Measurements from ENCODE around the gene CRB3. TPM values are rescaled to one million over a fixed set of nuclear protein-coding genes. Genes with fewer than 3 reads are reported as not detected.
"Not testable (repeated sequence)": the region's sequence is repeated elsewhere in the genome, so short reads cannot be mapped to it uniquely, and the experiment has no call there.

The CRB3 gene
- total RNA-seq, 1 experiment from 2014 or later: not detected

DNA sequence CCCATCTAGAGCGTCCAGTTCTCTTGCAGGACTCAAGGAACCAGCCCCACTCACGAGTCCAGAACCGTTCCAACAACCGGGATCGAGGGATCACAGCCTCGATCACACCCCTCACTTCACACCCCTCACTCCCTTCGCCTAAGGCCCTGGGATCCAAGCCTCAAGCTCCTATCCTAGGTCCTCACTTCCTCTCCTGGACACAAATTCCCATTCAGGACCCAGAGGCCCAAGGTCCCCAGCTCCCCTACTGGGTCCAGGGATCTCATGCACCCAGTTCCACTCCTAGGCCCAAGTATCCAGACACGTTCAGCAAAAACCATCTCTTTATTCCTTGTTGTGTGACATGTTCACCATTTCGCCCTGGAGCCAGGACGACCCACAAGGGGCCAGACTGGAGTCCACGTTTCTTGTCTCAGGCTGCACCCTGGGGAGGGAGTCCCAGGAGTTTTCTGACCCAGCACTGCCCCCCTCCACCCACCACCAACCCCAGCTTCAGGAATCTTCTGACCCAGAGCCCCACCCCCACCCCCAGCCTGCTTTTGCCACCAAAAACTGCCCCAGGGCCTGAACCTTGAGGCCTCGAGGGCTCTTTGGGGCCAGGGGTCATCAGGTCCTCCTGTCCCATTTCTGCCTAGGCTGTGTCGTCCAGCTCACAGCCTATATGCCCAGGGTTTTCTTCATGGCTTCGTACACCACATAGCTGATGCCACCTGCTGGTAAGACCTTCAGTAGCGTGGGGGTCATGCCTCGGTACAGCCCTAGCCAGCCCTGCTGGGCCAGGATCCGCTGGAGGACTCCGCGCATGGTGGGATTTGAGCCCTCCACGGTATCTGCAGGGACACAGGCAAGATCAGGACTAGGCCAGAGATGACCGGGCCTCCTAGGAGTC is 38.1 kb upstream of the CRB3 start:
- peaks cover 7% of the 10 kb centered on the region for H3K27me3 ChIP-seq (replicated peaks)
- H3K27ac ChIP-seq: 0 out of 2 replicates have a peak overlapping the region, but pooled peaks have one; percentile 6
- no peaks in the 10 kb centered on the region for H3K9me3 ChIP-seq (replicated peaks)
- DNase-seq (ENCODE audit: low read depth in 1 of 2, low spot score in 2 of 2): no peak
- peaks cover 30% of the 10 kb centered on the region for H3K36me3 ChIP-seq
- peaks cover 12% of the 10 kb centered on the region for H3K4me1 ChIP-seq (replicated peaks)
- H3K4me3 ChIP-seq: no peak overlapping the region

DNA sequence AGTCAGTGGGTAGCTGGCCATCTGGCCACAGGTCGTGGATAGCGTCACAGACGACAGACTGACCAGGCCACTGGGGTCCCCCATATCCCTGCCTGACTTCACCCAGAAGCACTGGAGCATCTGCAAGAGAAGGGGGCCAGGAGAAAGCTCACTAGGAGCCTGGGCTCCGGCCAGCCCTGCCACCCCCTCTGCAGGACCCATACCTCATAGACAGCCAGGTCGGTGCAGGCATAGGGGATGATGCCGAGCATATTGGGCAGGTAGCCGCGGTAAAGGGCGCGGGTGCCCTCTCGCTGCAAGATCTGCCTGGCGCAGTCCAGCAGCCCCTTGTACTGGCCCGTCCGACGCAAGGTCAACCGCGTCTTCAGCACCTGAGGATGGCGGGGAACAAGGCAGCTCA is 36.9 kb upstream of the CRB3 start:
- Histone ChIP-seq H3K4me1 (replicated peaks) (peaks cover 12% of the 10 kb centered on the region), H3K36me3 (peaks cover 18% of the 10 kb centered on the region), H3K9me3 (replicated peaks) (no peaks in the 10 kb centered on the region), H3K27ac (no peak overlapping the region), H3K27me3 (replicated peaks) (peaks cover 7% of the 10 kb centered on the region), H3K4me3 (no peak overlapping the region)
- no peak for DNase-seq (ENCODE audit: low read depth in 1 of 2, low spot score in 2 of 2)

DNA sequence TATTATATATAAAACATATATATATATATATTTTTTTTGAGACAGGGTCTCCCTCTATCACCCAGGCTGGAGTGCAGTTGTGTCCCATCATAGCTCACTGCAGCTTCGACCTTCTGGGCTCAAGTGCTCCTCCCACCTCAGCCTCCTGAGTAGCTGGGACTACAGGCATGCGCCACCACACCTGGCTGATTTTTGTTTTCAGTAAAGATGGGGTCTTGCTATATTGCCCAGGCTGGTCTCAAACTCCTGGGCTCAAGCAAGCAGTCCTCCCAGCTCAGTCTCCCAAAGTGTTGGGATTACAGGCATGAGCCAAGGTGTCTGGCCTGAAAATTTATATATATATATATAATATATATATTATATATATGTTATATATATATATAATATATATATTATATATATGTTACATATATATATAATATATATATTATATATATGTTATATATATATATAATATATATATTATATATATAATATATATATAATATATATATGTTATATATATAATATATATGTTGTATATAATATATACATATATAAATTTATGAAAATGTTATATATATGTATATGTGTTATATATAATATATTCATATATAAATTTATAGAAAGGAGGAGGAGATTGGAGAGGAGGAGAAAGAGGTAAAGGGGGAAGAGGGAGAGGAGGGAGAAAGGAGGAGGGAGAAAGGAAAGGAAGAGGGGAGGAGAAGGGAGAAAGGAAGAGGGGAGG is 35.2 kb upstream of the CRB3 start:
- not testable (repeated sequence) for H3K27ac ChIP-seq; H3K27me3 ChIP-seq (replicated peaks); H3K4me1 ChIP-seq (replicated peaks)

DNA sequence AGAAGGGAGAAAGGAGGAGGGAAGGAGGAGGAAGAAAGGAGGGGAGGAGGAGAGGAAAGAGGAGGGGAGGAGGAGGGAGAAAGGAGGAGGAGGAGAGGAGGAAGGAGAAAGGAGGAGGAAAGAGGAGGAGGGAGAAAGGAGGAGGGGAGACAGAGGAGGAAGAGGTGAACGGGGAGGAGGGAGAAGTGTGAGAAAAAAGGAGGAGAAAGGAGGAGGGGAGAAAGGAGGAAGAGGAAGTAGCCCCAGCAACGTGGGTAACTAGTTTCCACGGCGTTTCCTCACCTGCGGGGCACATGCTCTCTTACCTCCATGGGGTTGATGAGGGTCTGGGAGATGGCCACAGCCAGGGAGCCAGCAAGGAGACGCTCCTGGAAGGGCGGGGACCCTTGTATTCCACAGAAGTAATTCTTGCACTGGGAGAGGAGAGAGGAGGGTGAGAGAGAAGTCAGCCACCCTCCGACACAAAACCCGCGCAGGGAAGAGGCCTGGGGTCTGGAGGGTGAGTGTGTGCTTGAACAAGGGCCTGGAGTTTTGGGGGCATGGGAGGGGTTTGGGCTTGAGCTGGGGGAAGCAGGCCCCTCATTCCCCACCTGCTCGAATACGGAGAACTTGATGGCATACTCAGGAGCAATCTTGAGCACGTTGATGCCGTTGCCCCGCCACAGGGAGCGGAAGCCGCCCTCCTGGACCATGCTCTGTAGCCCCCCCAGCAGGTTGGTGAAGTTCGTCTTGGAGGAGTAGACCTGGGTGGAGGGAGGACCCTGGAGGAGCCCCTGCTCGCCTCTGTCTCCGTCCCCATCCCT is 34.5 kb upstream of the CRB3 start:
- H3K4me3 ChIP-seq: no peak overlapping the region
- DNase-seq (ENCODE audit: low read depth in 1 of 2, low spot score in 2 of 2): no peak
- no peak overlapping the region for H3K27ac ChIP-seq
- no peaks in the 10 kb centered on the region for H3K9me3 ChIP-seq (replicated peaks)
- peaks cover 5% of the 10 kb centered on the region for H3K4me1 ChIP-seq (replicated peaks)
- H3K36me3 ChIP-seq: no peaks in the 10 kb centered on the region
- peaks cover 7% of the 10 kb centered on the region for H3K27me3 ChIP-seq (replicated peaks)

More for the DNA sequence above, 35.2 kb upstream of the CRB3 start:
- not testable (repeated sequence) for H3K9me3 ChIP-seq (replicated peaks); H3K36me3 ChIP-seq; H3K4me3 ChIP-seq; DNase-seq (ENCODE audit: low read depth in 1 of 2, low spot score in 2 of 2)

DNA sequence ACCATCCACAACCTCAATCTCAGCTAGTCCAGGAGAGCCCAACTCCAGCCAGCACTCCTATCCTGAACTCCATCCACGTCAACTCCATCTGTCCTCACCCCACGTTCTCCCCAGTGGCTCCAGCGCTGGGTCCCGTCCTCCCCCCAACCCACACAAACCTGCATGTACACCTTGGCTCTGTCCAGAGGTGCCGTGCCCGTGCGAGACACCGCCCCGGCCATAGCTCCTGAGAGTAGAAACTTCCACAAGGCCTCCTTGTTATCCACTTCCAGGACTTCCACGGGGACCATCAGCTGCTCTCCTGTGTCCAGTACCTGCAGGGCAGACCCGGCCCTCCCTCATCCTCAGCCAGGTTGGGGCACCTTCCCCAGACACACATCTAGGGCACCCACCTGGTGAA is 32.2 kb upstream of the CRB3 start:
- H3K4me3 ChIP-seq: no peak overlapping the region
- peaks cover 7% of the 10 kb centered on the region for H3K27me3 ChIP-seq (replicated peaks)
- H3K36me3 ChIP-seq: no peaks in the 10 kb centered on the region
- no peak for DNase-seq (ENCODE audit: low read depth in 1 of 2, low spot score in 2 of 2)
- H3K4me1 ChIP-seq (replicated peaks): no peaks in the 10 kb centered on the region
- H3K27ac ChIP-seq: no peak overlapping the region
- H3K9me3 ChIP-seq (replicated peaks): no peaks in the 10 kb centered on the region

DNA sequence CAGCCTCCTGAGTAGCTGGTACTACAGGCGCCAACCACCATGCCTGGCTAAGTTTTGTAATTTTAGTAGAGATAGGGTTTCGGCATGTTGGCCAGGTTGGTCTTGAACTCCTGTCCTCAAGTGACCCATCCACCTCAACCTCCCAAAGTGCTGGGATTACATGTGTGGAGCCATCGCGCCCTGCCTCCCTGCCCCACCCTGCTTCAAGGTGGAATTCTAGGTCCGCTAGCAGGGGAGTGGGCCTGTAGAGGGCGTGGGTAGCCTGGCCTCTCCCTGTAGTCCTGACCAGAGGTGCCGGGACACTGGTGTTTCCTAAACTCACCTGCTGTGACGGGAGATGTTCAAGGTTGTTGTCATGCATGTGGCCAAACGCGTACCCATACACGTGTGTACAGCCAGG is 30.9 kb upstream of the CRB3 start:
- H3K36me3 ChIP-seq: no peaks in the 10 kb centered on the region
- DNase-seq (ENCODE audit: low read depth in 1 of 2, low spot score in 2 of 2): no peak
- no peaks in the 10 kb centered on the region for H3K9me3 ChIP-seq (replicated peaks)
- H3K4me3 ChIP-seq: no peak overlapping the region
- no peaks in the 10 kb centered on the region for H3K4me1 ChIP-seq (replicated peaks)
- peaks cover 7% of the 10 kb centered on the region for H3K27me3 ChIP-seq (replicated peaks)
- no peak overlapping the region for H3K27ac ChIP-seq

DNA sequence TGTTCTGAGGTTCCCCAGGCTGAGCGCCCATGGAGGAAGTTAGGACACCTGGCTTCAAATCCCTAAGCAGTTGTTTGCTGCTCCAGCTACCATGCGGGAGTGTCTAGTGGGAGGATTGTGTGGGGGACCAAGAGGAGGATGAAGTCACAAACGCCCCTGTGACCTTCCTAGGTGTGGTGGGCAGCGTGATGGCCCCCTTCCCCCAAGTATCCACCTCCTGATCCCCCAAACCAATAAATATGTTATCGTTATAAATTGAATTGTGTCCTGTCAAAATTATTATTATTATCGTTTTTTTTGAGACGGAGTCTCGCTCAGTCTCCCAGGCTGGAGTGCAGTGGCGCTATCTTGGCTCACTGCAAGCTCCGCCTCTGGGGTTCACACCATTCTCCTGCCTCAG is 30.4 kb upstream of the CRB3 start, which contains the start of gene SLC25A41:
TSS of gene SLC25A41 (minus strand) at position 101 of the 400 bp plus-strand sequence. CDS start at position 31, 70 bp downstream.
- H3K36me3 ChIP-seq: no peaks in the 10 kb centered on the region
- no peak within 1 kb of the TSS for H3K4me3 ChIP-seq
- no peak within 1 kb of the TSS for H3K27ac ChIP-seq
- H3K4me1 ChIP-seq (replicated peaks): no peaks in the 10 kb centered on the region
- no peak for DNase-seq (ENCODE audit: low read depth in 1 of 2, low spot score in 2 of 2)
- H3K27me3 ChIP-seq (replicated peaks): peaks cover 7% of the 10 kb centered on the region
- H3K9me3 ChIP-seq (replicated peaks): no peaks in the 10 kb centered on the region

DNA sequence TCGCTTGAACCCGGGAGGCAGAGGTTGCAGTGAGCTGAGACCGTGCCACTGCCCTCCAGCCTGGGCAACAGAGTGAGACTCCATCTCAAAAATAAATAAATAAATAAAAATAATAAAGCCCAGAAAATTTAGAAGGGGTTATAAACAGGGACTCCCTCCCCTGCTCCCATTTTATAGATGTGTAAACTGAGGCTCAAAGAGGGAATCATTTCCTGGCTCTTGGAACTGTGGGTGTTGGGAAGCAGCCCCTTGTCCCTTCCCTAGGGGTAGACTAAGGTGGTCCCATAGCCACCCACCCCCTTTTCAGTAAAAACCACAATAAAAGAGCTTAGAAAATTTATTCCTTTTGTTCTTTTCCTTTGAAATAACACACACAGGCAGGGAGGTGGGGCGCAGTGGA is 24.3 kb upstream of the CRB3 start:
- DNase-seq (ENCODE audit: low read depth in 1 of 2, low spot score in 2 of 2): no peak
- H3K27me3 ChIP-seq (replicated peaks): no peaks in the 10 kb centered on the region
- H3K36me3 ChIP-seq: no peaks in the 10 kb centered on the region
- no peak overlapping the region for H3K27ac ChIP-seq
- H3K9me3 ChIP-seq (replicated peaks): no peaks in the 10 kb centered on the region
- no peak overlapping the region for H3K4me3 ChIP-seq
- H3K4me1 ChIP-seq (replicated peaks): no peaks in the 10 kb centered on the region

DNA sequence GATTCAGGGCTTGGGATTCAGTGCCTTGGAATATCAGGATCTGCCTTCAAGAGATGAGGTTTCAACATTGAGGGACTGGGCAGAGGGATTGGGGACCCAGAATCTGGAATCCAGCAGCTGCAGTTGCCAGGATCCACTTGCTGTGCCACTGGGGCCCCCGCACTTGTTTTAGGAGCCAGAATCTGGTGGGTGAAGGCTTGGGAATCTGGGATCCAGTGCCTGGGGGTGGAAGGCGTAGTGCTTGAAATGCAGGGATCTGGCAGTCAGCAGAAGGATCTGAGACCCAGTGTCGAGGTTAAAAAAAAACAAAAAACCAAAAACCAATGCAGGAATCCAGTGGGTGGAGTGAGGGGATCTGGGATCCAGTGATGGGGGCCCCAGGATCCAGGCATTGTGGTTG is 23.2 kb upstream of the CRB3 start:
- Histone ChIP-seq H3K27ac (no peak overlapping the region), H3K4me3 (no peak overlapping the region), H3K4me1 (replicated peaks) (no peaks in the 10 kb centered on the region), H3K9me3 (replicated peaks) (no peaks in the 10 kb centered on the region), H3K27me3 (replicated peaks) (no peaks in the 10 kb centered on the region), H3K36me3 (no peaks in the 10 kb centered on the region)
- no peak for DNase-seq (ENCODE audit: low read depth in 1 of 2, low spot score in 2 of 2)

DNA sequence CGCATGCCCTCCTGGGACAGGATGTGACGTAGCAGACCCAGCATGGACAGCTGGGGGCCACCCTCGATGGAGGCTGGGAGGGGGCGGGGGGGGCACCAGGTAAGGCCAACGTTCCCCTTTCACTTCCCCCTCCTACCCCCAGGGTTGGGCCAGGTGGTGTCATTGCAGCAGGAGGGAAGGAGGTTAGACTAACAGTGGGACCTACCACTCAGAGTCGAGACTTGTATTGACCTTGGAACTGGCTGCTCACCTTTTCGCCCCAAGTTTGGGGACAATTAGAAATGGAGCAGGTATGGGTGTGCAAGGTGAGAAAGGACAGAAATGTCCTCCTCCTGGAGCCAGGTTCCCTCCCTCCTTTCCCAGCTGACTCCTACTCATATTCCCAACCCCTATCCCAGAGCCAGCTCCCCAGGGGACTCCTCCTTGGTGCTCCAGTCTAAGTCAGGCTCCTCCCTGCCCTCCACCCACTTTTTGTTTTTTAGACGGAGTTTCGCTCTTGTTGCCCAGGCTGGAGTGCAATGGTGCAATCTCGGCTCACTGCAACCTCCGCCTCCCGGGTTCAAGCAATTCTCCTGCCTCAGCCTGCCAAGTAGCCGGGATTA is 21.9 kb upstream of the CRB3 start:
- no peaks in the 10 kb centered on the region for H3K27me3 ChIP-seq (replicated peaks)
- no peak overlapping the region for H3K27ac ChIP-seq
- no peak overlapping the region for H3K4me3 ChIP-seq
- no peak for DNase-seq (ENCODE audit: low read depth in 1 of 2, low spot score in 2 of 2)
- no peaks in the 10 kb centered on the region for H3K9me3 ChIP-seq (replicated peaks)
- H3K4me1 ChIP-seq (replicated peaks): no peaks in the 10 kb centered on the region
- no peaks in the 10 kb centered on the region for H3K36me3 ChIP-seq

DNA sequence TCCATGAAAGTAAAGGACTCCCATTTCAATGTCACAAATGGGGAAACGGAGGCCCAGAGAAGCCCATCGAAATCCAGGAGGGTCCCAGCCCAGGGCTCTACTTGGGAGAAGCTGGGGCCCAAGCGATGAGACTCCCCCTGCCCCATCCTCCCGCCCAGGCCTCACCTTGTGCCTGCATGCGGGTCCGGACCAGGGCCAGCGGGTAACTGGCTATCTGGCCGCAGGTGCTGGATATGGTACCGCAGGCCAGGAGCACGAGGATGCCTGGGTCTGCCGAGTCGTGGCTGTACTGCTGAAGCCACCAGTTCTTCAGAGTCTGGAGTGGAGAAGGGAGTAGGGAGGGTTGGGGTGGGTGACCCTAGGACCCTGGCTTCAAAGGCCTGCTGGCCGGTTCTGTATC is 20.1 kb upstream of the CRB3 start:
- no peak overlapping the region for H3K27ac ChIP-seq
- no peaks in the 10 kb centered on the region for H3K4me1 ChIP-seq (replicated peaks)
- no peaks in the 10 kb centered on the region for H3K36me3 ChIP-seq
- no peak overlapping the region for H3K4me3 ChIP-seq
- no peaks in the 10 kb centered on the region for H3K27me3 ChIP-seq (replicated peaks)
- no peak for DNase-seq (ENCODE audit: low read depth in 1 of 2, low spot score in 2 of 2)
- H3K9me3 ChIP-seq (replicated peaks): no peaks in the 10 kb centered on the region

DNA sequence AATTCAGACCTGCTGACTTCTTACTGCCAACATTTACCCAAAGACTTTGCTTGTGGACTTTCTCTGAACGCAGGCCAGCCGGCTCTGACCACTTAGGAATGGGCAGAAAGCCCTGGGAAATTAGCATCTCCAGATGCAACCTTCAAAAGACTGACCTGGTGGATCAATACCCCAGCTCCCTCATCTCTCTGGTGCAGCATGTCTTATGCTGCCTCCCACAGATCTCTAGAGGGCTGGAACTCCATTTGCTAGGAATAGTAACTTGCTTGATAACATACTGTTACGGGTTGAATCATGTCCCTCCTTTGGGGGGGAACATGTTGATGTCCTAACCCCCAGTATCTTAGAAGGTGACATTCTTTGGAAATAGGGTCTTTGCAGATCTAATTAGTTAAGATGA is 17.6 kb upstream of the CRB3 start:
- DNase-seq (ENCODE audit: low read depth in 1 of 2, low spot score in 2 of 2): no peak
- H3K4me3 ChIP-seq: no peak overlapping the region

DNA sequence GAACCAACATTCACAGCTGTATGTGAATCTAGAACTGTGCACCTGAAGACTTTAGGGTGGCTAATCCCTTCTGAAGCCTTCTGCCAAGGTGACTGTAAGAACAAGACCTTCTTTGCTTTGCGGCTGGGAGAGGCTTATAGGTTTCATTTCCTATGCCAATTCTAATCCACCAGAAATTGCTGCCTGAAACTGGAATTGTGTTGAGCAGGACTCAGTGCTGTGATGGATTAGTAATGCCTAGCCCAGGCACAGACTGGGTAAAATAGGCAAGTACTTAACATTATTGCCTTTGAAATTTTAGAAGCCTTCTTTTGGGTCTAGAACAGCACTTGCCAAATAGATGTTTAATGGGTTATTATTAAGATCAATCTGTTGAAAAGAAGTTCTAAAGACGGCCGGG is 16.0 kb upstream of the CRB3 start:
- Histone ChIP-seq H3K9me3 (replicated peaks) (no peaks in the 10 kb centered on the region), H3K4me3 (no peak overlapping the region), H3K27ac (no peak overlapping the region), H3K36me3 (no peaks in the 10 kb centered on the region), H3K4me1 (replicated peaks) (no peaks in the 10 kb centered on the region), H3K27me3 (replicated peaks) (no peaks in the 10 kb centered on the region)
- no peak for DNase-seq (ENCODE audit: low read depth in 1 of 2, low spot score in 2 of 2)

More for the DNA sequence above, 17.6 kb upstream of the CRB3 start:
- H3K27ac ChIP-seq: no peak overlapping the region
- H3K9me3 ChIP-seq (replicated peaks): no peaks in the 10 kb centered on the region
- no peaks in the 10 kb centered on the region for H3K4me1 ChIP-seq (replicated peaks)
- no peaks in the 10 kb centered on the region for H3K36me3 ChIP-seq
- no peaks in the 10 kb centered on the region for H3K27me3 ChIP-seq (replicated peaks)
